Tibial nerve (tissue), 3 donors: ENCODE data around the gene KRT13.

ENCODE experiments used
- POLR2A ChIP-seq, 2 donors: fragments of 450-650 bp; IDR thresholded peaks; one replicate each; pipeline ENCODE4 v1.6.1; 2017; ENCODE audit warnings: antibody characterized with exemption in 2 of 2, mild to moderate bottlenecking in 2 of 2, moderate library complexity in 2 of 2
- TF ChIP-seq, protein P1 (sequence below), 5 experiments: fragments of 200-600 bp in 3 of 5; fragments of 450-650 bp in 2 of 5; sonication (generic) in 3 of 5; IDR thresholded peaks; one replicate each; pipeline ENCODE4 v1.5.1; 2016 to 2019; ENCODE audit warnings: antibody characterized with exemption in 5 of 5, mild to moderate bottlenecking in 3 of 5, moderate library complexity in 2 of 5

DNA sequence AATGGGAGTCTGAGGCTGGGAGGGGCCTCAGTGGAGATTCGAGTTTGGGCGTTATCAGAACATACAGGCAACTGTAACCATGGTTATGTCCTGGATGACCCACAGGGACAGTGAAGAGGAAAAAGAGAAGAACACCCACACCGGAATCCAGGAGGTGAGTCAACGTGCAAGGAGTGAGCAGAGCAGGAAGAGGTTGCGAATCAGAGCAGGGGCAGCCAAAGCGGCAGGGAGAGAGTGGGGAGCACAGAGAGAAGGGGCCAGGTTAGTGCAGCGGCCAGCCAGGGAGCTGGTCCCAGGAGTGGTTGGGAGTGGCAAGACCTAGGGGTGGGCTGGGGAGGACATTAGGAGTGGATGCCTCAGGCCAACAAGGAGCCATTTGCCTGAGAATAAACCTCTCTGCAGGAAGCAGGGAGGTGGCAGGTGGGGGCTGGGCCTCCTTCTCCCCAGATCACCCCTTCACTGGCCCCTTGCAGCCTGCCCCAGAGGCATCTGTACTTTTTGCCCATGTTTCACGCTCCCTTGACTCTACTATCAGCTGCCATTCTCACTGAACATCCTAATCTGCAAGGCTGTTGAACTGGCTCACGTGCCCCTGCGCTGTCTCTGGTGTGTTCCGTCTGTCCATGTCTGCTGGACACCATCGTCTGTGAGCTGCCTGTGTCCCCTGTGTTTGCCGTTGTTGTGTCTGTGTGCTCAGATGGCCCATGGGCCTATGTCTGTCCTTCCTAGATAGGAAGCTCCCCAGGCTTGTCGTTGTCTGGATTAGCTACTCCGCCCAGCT lies 5.1 kb downstream of the KRT13 start:
- TF ChIP-seq POLR2A (IDR thresholded peaks at IDR 0.05): no peak
- TF ChIP-seq, protein P1, sequence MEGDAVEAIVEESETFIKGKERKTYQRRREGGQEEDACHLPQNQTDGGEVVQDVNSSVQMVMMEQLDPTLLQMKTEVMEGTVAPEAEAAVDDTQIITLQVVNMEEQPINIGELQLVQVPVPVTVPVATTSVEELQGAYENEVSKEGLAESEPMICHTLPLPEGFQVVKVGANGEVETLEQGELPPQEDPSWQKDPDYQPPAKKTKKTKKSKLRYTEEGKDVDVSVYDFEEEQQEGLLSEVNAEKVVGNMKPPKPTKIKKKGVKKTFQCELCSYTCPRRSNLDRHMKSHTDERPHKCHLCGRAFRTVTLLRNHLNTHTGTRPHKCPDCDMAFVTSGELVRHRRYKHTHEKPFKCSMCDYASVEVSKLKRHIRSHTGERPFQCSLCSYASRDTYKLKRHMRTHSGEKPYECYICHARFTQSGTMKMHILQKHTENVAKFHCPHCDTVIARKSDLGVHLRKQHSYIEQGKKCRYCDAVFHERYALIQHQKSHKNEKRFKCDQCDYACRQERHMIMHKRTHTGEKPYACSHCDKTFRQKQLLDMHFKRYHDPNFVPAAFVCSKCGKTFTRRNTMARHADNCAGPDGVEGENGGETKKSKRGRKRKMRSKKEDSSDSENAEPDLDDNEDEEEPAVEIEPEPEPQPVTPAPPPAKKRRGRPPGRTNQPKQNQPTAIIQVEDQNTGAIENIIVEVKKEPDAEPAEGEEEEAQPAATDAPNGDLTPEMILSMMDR (IDR thresholded peaks at IDR 0.05): no peak
